MM.1S (cell line): ENCODE results near the gene LBR.

Experiments used
- EZH2 ChIP-seq: fragments of 300-600 bp; sonication (generic); optimal IDR thresholded peaks from 2 replicates; pipeline ENCODE3; 2017; ENCODE audit warnings: low read depth, mild to moderate bottlenecking, antibody characterized with exemption, low read length, mixed read lengths
- EZH2phosphoT487 ChIP-seq: fragments of 300-600 bp; sonication (generic); IDR thresholded peaks from 2 replicates; pipeline ENCODE4 v1.6.1; 2018; ENCODE audit warnings: antibody characterized with exemption, low read length
- TF ChIP-seq, protein P1 (sequence below): fragments of 300-600 bp; sonication (generic); IDR thresholded peaks from 2 replicates; pipeline ENCODE4 v1.5.1; 2016; ENCODE audit warnings: antibody characterized with exemption, low read length, mixed read lengths

DNA sequence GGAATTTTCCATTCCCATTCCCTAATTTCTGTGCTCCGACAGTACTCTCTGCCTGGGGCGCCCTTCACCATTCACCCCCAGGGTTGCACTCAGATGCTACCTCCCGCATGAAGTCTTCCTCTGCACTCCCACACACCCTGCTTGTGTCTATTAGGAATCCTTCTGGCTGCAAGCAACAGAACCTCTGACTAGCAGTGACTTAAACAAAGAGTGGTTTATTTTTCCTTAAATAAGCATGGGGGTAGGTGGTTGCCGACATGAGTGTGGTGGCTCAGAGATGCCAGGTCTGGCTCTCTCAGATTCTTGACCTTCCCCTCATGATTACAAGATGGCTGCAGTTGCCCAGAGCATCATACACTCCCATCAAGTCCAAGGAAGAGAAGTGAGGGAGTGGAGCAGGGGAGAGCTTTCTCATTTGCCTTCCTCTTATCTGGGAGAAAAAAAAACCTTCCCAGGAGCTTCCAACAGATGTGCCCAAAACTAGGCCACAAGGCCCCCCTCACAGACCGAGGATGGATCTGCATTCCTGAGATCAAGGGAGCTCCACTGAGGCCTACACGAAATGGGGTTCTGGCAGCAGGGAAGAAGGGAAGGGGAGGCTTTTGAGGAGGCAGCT, 49.6 kb upstream of the LBR start:
- TF ChIP-seq, protein P1, sequence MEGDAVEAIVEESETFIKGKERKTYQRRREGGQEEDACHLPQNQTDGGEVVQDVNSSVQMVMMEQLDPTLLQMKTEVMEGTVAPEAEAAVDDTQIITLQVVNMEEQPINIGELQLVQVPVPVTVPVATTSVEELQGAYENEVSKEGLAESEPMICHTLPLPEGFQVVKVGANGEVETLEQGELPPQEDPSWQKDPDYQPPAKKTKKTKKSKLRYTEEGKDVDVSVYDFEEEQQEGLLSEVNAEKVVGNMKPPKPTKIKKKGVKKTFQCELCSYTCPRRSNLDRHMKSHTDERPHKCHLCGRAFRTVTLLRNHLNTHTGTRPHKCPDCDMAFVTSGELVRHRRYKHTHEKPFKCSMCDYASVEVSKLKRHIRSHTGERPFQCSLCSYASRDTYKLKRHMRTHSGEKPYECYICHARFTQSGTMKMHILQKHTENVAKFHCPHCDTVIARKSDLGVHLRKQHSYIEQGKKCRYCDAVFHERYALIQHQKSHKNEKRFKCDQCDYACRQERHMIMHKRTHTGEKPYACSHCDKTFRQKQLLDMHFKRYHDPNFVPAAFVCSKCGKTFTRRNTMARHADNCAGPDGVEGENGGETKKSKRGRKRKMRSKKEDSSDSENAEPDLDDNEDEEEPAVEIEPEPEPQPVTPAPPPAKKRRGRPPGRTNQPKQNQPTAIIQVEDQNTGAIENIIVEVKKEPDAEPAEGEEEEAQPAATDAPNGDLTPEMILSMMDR = no peak
- no peak for TF ChIP-seq EZH2
- no peak for TF ChIP-seq EZH2phosphoT487
